GM19395 (cell line): ENCODE data around the gene TFEB.

Experiments
- ATAC-seq: cut with Tn5 transposase; IDR thresholded peaks from one replicate; pipeline ENCODE4 v1.9.1; 2021; ENCODE audit warnings: mild to moderate bottlenecking, moderate library complexity; ENCODE audit not compliant: unreplicated experiment

TFEB gene

GRCh38 chr6:41724228-41724580, 11.2 kb downstream of the TFEB start:
- no peak for ATAC-seq

GRCh38 chr6:41723530-41724227, 11.7 kb downstream of the TFEB start:
- peak; percentile 67 for ATAC-seq

- no peak for ATAC-seq
Observed at GRCh38 chr6:41722969-41723529, 12.4 kb downstream of the TFEB start.

- ATAC-seq: no peak
Observed at GRCh38 chr6:41721414-41721813, 14.0 kb downstream of the TFEB start.

GRCh38 chr6:41720783-41721182, 14.6 kb downstream of the TFEB start:
- ATAC-seq: no peak

GRCh38 chr6:41720262-41720620, 15.2 kb downstream of the TFEB start:
- ATAC-seq: no peak

- ATAC-seq: no peak
Observed at GRCh38 chr6:41719436-41720261, 15.8 kb downstream of the TFEB start.

GRCh38 chr6:41718828-41719227, 16.6 kb downstream of the TFEB start:
- ATAC-seq: no peak

GRCh38 chr6:41717392-41717736, 18.0 kb downstream of the TFEB start:
- no peak for ATAC-seq

GRCh38 chr6:41716516-41717391, 18.7 kb downstream of the TFEB start:
- ATAC-seq: no peak

- ATAC-seq: no peak
Observed at GRCh38 chr6:41715795-41716515, 19.5 kb downstream of the TFEB start.

- no peak for ATAC-seq
Observed at GRCh38 chr6:41714556-41715273, 20.7 kb downstream of the TFEB start.

- no peak for ATAC-seq
Observed at GRCh38 chr6:41713650-41714291, 21.6 kb downstream of the TFEB start.

- ATAC-seq: no peak
Observed at GRCh38 chr6:41713159-41713649, 22.2 kb downstream of the TFEB start.

GRCh38 chr6:41712651-41713103, 22.7 kb downstream of the TFEB start:
- ATAC-seq: no peak

GRCh38 chr6:41711323-41712038, 23.9 kb downstream of the TFEB start:
- no peak for ATAC-seq

- no peak for ATAC-seq
Observed at GRCh38 chr6:41709375-41709774, 26.0 kb downstream of the TFEB start.

GRCh38 chr6:41708856-41709255, 26.6 kb downstream of the TFEB start:
- ATAC-seq: no peak
